Thoracic aorta (tissue), 2 donors: ENCODE results near the gene JAKMIP2. TPM values are rescaled to one million over a fixed set of nuclear protein-coding genes. Genes with fewer than 3 reads are reported as not detected.

ENCODE experiments used
- ATAC-seq: fragments of 150-250 bp; one replicate; pipeline ENCODE4 v1.8.0; 2017; ENCODE audit warnings: low read depth; ENCODE audit not compliant: insufficient number of reproducible peaks, low FRiP score
- DNase-seq: peaks from one replicate; pipeline ENCODE4 v3.0.0-alpha.2; 2020; ENCODE audit warnings: low spot score
- H3K27ac ChIP-seq, 2 donors: fragments of 200-600 bp; sonication (generic); 1 replicate in 1 of 2; 2 replicates in 1 of 2; pipeline ENCODE4 v1.5.1; 2016; ENCODE audit warnings: mild to moderate bottlenecking in 2 of 2, moderate library complexity in 2 of 2
- H3K27me3 ChIP-seq: fragments of 200-600 bp; sonication (generic); replicated peaks from 2 replicates; pipeline ENCODE4 v1.6.0; 2016; ENCODE audit warnings: mild to moderate bottlenecking; ENCODE audit not compliant: insufficient read depth
- H3K36me3 ChIP-seq: fragments of 200-600 bp; sonication (generic); one replicate; pipeline ENCODE4 v1.5.1; 2016
- H3K4me1 ChIP-seq, 2 donors: fragments of 200-600 bp; sonication (generic); 1 replicate in 1 of 2; 2 replicates in 1 of 2; pipeline versions ENCODE4 v1.5.1 to v1.6.0; 2016; ENCODE audit warnings: low read depth in 2 of 2, mild to moderate bottlenecking in 1 of 2; ENCODE audit not compliant: control insufficient read depth in 1 of 2
- H3K4me3 ChIP-seq: fragments of 200-600 bp; sonication (generic); 2 replicates; pipeline ENCODE4 v1.5.1; 2016; ENCODE audit warnings: mild to moderate bottlenecking
- H3K9me3 ChIP-seq: fragments of 200-600 bp; sonication (generic); 2 replicates; pipeline ENCODE4 v1.5.1; 2016
- CTCF ChIP-seq: fragments of 200-600 bp; sonication (generic); IDR thresholded peaks from one replicate; pipeline ENCODE4 v1.5.1; 2019; ENCODE audit warnings: antibody characterized with exemption
- total RNA-seq, 2 donors: library from RNA; depleted of rRNA; stranded (reverse); fragments of >200 nt; gene quantifications; one replicate each; pipeline versions ENCODE4 v1.1.0 to v1.2.3, GENCODE V29; 2016

Gene JAKMIP2
- total RNA-seq, 2 donors from 2014 or later: 0.49 to 1.6 TPM

GRCh38 chr5:147564124-147564486, 218.4 kb downstream of the JAKMIP2 start:
- no peaks in the 10 kb centered on the region for H3K36me3 ChIP-seq
- TF ChIP-seq CTCF: no peak
- no peak for DNase-seq
- no peaks in the 10 kb centered on the region for H3K27me3 ChIP-seq
- no peak overlapping the region for H3K27ac ChIP-seq
- H3K4me3 ChIP-seq: no peak overlapping the region
- H3K9me3 ChIP-seq: no peaks in the 10 kb centered on the region
- ATAC-seq: no peak
- no peaks in the 10 kb centered on the region for H3K4me1 ChIP-seq

- no peak overlapping the region for H3K27ac ChIP-seq
- no peak for TF ChIP-seq CTCF
- no peak overlapping the region for H3K4me3 ChIP-seq
- ATAC-seq (no peak), DNase-seq (no peak)
- no peaks in the 10 kb centered on the region for H3K27me3 ChIP-seq
- no peaks in the 10 kb centered on the region for H3K9me3 ChIP-seq
- no peaks in the 10 kb centered on the region for H3K36me3 ChIP-seq
- H3K4me1 ChIP-seq: peaks cover 0 to 2% of the 10 kb centered on the region in 2 donors
Observed at GRCh38 chr5:147563466-147564123, 218.9 kb downstream of the JAKMIP2 start.

DNA sequence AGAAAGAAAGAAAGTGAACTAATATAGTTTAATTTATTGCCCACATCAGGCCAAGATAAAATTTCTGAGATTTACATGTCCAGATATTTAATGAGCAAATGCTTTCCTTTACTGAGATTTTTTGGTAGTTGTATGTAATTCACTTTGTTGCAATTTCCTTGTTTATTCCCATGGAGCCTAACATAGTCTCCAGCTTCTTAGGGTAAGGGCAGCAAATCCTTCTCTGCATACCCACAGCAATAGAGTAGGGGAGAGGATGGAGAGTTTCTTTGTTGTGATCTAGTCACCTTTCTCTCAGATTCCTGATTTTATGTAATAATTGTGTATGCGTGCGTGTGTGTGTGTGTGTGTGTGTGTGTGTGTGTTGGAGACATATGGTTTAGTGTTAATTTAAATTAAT, 221.1 kb downstream of the JAKMIP2 start:
- no peak for DNase-seq

GRCh38 chr5:147560718-147561331, 221.7 kb downstream of the JAKMIP2 start:
- TF ChIP-seq CTCF: no peak
- H3K4me3 ChIP-seq: no peak overlapping the region
- DNase-seq (no peak), ATAC-seq (no peak)
- no peaks in the 10 kb centered on the region for H3K27me3 ChIP-seq
- no peaks in the 10 kb centered on the region for H3K9me3 ChIP-seq
- H3K4me1 ChIP-seq: peaks cover 0 to 6% of the 10 kb centered on the region in 2 donors
- no peaks in the 10 kb centered on the region for H3K36me3 ChIP-seq
- H3K27ac ChIP-seq: no peak overlapping the region

More for the DNA sequence above, 221.1 kb downstream of the JAKMIP2 start:
- no peak overlapping the region for H3K27ac ChIP-seq
- no peak for TF ChIP-seq CTCF
- H3K27me3 ChIP-seq: no peaks in the 10 kb centered on the region
- H3K9me3 ChIP-seq: no peaks in the 10 kb centered on the region
- H3K36me3 ChIP-seq: no peaks in the 10 kb centered on the region
- no peak for ATAC-seq
- H3K4me1 ChIP-seq: peaks cover 0 to 6% of the 10 kb centered on the region in 2 donors
- no peak overlapping the region for H3K4me3 ChIP-seq

GRCh38 chr5:147559749-147560148, 222.8 kb downstream of the JAKMIP2 start:
- no peaks in the 10 kb centered on the region for H3K9me3 ChIP-seq
- H3K4me1 ChIP-seq: peaks cover 0 to 15% of the 10 kb centered on the region in 2 donors
- ATAC-seq (no peak), DNase-seq (no peak)
- H3K36me3 ChIP-seq: no peaks in the 10 kb centered on the region
- H3K4me3 ChIP-seq: no peak overlapping the region
- no peaks in the 10 kb centered on the region for H3K27me3 ChIP-seq
- no peak for TF ChIP-seq CTCF
- no peak overlapping the region for H3K27ac ChIP-seq
